Stimulated activated CD8-positive, alpha-beta memory T cell treated with anti-CD3 and anti-CD28 coated beads, Interleukin-15, amount 100 ng/mL, for 24 hours (primary cell): ENCODE data around the gene PXMP4.
A peak's percentile ranks its signal among the peaks of the same experiment; 100 is the strongest.

ENCODE experiments used
- DNase-seq: peaks from one replicate; pipeline ENCODE4 v3.0.0-alpha.2; 2020; ENCODE audit warnings: low read depth

PXMP4 gene

DNA sequence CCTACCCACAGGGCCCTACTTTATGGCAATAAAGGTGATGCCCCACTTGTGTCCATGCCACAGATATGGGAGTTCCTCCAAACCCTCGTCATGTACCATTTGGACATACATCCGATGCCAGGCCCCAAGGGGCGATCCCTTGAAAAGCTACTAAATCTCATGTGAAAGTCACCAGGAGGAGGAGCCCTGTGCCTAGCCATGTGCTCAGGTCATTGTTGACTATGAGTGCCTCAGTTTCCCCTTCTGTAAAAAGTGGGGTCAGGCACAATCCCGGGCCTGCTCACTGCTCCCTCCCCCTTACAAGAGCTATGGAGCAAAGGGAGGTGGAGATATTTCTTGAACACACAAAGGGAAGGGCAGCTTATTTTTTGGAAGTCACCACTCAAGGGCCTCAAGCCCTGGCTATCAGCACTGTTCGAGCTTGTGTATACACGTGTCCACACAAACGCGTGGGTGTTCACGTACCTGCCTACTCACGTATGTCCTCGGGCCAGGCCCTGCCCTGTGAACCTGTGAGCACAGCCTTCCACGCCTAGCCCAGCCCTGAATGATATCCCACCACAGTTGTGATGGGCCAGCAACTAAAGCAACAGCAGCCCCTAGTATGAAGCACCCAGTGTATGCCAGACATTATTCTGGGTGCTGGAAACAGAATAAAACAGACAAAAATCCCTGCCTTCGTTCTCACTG, 51.5 kb downstream of the PXMP4 start:
- no peak for DNase-seq

DNA sequence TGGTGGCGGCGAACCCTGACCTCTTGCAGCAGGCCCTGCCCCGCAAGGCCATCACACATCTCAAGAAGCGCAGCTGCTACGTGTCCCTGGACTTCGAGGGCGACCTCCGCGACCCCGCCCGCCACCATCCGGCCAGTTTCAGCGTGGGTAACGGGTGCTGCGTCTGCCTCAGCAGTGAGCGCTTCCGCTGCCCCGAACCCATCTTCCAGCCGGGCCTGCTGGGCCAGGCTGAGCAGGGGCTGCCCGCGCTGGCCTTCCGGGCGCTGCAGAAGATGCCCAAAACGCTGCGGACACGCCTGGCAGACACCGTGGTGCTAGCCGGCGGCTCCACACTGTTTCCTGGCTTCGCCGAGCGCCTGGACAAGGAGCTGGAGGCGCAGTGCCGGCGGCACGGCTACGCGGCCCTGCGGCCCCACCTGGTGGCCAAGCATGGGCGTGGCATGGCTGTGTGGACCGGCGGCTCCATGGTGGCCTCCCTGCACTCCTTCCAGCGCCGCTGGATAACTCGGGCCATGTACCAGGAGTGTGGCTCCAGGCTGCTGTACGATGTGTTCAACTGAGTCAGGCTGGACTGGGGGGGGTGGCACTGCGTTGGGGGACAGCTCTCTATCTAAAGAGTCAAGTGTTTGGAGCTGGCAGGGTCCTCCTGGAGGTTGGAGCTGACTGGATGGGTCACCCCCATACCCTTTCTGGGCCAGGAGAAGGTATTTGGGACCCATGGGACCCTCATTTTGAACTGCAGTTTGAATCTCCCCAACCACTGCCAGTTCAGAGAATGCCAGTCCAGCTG, 52.2 kb downstream of the PXMP4 start:
- DNase-seq = peak; percentile 50

DNA sequence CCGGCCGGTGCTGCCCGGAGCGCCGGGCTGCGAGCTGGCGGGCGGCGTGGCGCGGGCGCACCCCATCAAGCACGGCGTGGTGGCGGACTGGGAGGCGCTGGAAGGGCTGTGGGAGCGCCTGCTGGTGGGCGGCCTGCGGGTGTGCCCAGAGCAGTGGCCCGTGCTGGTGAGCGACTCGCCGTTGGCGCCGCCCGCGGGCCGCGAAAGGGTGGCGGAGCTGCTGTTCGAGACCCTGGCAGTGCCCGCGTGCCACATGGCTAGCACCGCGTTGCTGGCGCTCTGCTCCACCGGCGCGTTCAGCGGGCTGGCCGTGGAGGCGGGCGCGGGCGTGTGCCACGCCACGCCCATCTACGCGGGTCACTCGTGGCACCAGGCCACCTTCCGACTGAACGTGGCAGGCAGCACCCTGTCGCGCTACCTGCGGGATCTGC, 52.9 kb downstream of the PXMP4 start:
- DNase-seq = no peak

DNA sequence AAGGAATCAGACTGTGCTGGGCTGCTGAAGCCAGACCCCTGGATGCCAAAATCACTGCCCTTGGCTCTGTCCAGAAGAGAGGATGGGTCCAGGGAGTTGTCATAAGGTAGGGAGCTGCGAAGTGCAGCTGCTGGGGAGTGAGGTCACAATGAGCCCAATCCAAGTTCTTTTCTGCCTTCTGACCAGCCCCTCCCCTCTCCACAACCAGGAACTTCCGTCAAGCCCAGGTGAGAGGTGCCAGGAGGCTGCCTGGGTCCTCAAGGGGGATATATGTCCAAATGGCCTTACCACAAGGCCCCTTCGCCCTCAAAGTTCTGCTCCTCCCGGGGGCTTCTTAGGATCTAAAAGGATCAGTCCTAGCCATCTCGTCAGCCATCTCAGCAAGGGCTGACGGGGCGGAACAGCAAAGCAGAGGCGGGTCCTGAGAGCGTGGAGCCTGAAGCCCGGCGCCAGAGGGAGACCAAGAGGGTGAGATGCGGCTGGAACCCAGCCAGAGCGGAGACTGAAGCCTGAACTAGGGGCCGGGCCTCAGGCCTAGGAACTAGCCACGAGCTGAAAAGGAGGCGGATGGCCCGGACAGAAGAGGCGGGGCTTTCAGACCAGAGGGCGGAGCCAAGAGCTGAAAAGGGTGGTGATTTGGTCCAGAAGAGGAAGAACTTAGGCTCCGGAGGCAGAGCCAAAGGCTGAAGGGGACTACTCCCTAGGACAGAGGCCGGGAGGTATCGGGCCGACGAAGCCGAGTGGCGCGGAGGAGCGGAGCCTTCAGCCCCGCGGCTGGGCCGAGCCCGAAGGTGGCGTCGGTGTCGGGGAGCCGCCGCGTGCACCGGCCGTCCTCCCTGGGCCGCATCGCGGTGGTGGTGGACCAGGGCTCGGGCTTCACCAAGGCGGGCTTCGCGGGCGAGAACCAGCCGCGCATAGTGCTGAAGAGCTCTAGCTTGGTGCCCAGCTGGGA, 53.5 kb downstream of the PXMP4 start, which contains the start of gene ACTL10:
TSS of gene ACTL10 (plus strand) at position 651 of the 952 bp plus-strand sequence. CDS start 555 bp downstream, outside the sequence.
- DNase-seq = peak; percentile 46

DNA sequence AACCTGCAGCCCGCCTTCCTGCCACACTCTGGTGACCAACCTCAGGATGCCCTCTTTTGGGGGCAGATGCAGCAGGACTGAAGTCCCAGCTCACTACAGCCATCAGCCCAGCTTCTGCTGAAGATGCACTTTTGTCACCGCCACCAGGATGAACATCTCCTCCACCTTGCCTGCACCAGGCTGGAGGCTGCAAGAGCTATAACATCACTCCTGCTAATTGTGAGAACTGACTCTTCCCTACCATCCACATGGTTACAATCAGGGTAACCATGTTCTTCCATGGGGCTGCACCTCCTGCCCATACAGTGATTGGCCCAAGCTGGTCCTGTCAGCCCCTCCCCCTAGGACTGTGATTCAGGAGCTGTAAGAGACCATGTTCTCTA, 55.4 kb downstream of the PXMP4 start:
- no peak for DNase-seq

DNA sequence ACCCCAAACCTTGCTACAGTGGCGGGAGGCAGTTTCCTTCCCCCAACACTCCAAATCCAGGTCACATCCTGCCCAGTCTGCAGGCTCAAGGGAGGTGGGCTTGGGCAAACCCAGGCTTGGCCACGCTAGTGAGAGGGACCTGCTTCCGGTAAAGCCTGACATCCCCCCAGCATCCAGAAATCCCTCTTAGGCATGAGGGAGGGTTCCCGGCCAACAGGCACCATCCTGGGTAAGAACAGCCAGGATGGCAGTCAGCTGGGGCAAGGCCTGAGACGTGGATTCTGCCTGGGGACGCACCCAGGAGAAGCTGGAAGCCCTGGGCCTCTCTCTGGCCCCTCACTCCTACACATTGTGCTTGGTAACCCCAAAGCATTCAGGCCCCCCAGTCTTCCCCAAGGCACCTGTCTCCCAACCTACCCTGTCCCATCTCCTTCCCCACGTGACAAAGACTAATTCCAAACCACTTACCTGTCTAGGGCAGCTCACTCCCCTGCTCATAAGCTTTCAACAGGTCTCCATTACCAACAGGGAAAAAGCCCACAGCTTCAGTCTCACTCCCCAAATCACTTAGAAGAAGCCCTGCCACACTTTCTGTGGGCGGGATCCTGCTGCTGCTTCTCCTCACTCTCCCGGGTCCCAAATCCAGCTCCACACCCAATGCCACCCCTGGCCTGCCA, 55.9 kb downstream of the PXMP4 start:
- no peak for DNase-seq

DNA sequence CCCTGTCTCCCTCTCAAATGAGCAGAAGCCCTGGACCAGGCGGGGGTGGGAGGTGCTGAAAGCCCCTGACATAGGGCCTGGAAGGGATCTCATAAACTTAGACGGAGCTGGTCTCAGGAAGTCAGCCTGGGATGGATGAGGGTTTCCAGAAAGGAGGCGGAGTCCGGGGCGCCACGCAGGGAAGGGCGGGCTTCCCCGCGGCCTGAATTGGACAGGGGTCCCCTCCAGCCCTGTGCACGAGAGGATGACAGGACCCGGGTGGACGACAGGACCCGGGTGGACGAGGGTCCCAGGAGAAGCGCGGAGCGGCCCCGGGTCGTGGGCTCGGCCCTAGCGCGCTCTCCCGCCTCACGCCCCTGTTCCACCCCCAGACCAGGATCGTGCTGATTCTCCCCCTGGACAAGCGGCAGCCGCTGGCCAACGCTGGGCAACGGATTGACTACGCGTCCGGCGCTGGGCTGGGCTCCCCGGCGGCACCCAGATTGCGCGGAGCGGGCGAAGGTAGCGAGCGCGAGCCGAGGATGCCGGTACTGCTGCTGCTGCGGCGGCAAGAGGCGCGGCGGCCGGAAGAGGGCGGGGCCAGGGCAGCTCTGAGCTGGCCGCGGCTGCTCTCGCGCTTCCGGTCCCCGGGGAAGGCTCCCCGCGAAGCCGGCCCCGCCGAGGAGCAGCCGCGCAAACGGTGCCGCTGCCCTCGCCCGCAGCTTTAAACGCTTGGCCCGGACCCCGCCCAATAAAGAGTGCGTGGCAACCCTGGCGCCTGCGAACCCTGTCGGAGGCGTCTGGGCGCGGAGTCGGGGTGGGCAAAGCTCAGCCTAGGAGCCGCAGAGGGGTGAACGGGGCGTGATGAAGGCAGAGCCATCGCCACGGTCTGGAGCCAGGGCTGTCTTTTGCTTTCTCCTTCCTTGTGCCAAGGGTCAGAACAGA, 56.7 kb downstream of the PXMP4 start:
- DNase-seq = peak; percentile 65

DNA sequence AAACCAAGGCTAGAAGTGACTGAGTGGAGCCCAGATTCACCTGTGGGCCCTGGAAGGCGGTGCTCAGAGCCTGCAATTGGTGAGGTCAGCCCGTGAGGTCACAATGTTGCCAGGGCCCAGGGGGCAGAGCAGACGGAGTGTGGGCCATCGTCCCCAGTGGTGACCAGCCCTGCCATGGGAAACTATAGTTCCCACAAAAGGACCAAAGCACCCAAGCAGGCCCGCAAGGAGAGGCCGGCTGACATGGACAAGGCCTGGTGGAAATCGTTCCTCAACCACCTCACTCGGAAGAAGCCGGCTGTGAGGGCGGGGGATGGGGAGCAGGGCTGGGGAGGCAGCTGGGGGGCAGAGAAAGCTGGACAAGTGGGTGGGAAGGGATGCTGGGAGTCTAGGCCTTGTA, 57.9 kb downstream of the PXMP4 start, which contains the start of gene C20orf144:
TSS of gene C20orf144 (plus strand) at position 156 of the 400 bp plus-strand sequence. CDS start at position 175, 19 bp downstream.
- DNase-seq = no peak

DNA sequence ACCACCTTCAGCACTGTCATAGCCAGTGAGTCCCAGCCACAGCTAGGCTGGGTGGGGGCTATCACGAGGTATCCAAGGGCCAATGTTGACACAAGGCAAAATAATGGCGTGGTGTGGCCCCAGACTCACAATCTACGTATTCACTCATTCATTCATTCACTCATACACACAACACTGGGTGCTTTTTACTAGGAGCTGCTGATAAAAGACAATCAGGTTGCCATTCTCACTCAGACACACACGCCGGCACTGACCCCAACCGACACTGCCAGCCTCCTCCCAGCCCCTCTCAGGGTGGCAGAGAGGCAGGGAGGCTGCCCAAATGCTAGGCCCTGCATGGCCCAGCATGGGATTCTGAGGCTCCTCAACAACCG, 59.4 kb downstream of the PXMP4 start:
- no peak for DNase-seq

DNA sequence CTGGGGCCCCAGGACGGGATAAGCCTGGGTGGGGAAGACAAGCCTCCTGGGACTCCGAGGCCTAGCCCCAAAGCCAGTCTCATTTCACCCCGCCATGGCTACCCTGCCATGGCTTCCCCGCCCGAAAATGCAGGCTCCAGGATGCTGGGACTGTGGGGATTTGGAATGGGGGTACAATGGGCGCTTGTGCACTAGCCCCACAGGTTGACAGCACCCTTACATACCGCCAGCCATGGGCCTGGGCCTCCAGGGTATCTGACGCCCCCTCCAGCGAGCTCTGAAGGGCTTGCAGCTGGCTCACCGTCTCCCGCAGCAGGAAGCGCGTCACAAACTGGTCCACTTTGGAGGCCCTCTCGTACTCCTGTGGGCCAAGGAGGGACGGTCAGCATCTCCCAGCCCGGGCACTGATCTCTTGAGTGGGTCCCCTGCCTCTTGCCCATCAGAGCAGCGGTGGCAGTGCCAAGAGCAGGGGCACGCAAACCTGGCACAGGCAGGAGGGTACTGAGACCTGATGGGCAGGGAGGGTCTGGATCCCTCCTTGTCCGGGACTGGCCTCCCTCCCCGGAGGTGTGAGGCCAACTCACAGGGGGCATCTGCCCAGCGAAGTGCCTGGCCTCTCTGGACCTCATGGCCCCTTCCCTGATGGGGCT, 60.0 kb downstream of the PXMP4 start:
- DNase-seq = no peak

DNA sequence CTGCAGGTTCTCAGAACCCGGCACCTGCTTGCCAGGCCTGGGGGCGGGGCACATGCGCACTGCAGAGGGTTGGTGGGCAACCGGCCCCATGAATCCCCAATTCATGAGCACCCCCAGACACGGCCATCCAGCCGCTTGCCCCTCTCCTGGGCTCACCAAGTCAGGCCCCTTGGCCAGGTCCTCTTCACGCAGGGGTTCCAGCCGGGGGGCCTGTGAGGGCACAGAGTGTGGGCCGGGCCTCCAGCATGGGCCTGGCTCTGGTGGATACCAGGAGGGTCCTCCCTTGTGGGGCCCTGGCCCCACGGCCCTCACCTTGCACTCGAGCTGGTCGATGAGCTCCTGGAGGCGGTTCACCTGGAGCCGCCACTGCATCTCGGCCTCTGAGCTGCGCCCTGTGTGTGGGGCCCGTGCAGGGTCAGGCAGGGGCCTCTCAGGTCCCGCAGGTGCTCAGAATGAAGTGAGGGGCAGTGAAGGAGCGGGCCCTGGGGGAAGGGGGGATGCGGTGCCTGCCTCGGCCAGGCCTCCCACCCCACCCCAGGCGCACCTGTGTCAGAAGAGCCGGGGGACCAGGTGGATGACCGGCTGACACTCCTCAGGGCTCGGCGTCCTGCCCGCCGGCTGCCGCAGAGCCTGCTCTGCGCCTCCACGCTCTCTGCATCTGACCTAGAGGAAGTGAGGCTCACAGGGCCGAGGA, 60.6 kb downstream of the PXMP4 start:
- DNase-seq = no peak

DNA sequence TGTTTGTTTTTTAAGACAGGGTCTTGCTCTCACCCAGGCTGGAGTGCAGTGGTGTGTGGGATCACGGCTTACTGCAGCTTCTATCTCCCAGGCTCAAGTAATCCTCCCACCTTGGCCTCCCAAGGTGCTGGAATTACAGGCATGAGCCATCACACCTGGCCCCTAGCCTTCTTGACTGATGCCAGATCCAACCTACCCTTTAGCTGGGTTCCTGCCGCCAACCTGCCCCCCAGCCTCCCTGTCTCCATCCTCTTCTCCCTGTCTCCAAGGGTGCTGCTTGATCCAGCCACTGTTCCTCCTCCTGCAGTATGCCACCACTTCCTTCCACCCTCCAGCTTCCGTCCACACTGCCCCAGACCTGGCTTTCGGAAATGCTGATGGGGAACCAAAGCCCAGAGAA, 61.2 kb downstream of the PXMP4 start:
- DNase-seq = no peak

DNA sequence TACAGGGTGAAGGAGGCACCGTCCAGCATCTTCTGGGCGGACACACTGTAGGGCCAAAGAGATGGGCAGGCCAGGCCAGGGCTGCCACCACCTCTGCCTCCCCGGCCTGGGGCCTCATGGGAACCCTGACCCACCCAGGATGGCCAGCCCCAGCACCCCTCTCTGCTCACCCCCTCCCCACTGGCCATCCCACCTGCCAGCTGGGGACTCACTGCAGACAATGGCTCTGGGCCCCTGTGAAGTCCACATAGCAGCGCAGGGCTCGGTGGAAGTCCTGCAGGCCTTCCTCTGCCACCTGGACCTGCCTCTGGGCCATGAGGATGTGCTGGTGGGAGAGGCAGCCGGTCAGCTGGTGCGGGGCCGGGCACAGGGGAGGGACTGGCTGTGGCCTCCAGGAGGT, 61.6 kb downstream of the PXMP4 start:
- DNase-seq = no peak

DNA sequence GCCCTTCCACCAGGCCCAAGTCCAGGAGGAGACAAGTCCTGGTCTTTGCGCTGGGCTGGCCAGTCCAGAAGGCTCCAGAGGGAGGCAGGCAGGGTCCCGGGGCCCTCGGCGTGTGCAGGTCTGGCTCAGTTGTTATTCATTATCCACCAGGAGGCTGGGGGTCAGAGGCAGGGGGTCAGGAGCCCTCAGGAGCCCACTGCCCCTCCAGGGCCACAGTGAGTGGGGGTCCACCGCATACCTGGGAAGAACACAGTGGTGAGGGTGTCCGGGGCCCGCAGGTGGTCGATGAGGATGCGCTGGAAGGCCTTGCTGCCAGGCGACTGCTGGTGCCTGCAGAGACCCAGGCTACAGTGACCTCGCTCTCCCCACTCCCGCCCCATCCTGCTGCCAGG, 62.4 kb downstream of the PXMP4 start:
- DNase-seq = no peak

DNA sequence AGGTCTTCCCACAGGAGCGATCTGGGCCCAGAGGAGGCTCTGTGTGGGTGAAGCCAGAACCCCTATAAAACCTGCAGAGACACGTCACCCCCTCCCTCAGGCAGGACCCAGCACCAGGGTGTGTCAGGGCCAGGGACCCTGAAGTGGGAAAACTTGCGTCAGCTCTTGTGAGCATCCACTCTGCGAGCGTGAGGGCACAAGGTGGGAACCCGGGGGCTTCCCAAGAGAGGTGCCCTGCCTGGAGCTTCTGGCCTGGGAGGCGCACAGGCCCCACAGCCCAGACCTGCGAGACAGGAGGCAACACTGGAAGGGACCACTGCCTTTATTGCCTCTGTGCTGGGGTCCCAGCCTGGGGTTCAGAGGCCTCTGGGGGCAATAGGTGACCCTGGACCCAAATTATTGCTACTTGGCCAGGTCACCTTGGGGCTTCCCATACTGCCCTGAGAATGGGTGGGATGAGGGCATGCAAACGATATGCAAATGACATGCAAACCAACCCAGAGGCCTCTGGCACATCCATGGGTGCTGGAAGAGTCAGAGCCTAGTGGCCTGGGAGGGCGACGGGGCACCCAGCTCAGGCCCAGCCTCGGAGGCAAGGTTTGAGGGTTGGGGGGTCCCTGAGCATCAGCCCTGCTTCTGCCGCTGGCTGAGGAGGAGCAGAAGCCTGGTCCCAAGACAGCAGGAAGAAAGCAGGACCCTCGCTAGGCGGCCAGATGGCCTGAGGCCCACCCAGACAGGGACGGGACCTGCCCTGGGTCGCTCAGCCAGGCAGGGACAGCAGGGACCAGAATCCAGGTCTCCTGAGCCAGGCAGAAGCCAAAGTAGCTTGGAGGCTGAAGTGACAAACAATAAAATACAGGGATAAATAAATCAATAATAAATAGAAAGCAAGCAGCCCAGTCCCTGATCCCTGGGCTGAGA, 63.1 kb downstream of the PXMP4 start:
- DNase-seq = no peak

DNA sequence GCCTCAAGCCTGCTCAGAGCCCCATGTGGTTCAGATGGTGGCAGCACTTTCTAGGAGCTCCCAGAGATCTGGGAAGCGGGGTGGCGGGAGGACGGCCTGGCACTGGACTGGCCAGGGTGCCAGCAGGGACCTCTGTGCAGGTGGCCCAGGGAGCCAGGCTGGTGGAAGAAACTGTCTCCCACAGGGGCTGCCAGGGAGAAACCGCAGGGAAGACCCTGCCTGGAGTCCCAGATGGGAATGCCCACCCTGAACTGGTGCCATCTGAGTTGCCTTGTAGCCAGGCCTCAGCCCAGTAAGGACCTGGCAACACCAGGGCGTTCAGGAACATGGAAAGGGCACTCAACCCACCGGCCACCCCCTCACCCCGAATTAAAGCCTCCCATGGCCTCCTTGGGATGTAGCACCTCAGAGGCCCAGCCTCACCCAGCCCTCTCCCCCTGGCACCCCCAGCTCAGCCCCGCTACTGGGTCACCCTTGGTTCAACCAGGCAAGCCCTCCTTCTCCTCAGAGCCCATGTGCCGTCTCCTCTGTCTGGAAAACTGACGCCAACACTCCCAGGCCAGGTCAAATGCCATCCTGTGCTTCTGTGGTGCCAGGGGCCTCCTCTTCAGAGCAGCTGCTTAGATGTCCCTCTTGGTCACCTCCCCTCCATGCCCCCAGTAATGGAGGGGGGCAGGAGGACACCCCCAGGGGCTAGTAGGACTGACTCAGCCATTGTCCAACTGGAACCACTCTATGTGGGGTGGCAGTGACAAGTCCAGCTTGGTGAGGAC, 63.9 kb downstream of the PXMP4 start:
- no peak for DNase-seq

DNA sequence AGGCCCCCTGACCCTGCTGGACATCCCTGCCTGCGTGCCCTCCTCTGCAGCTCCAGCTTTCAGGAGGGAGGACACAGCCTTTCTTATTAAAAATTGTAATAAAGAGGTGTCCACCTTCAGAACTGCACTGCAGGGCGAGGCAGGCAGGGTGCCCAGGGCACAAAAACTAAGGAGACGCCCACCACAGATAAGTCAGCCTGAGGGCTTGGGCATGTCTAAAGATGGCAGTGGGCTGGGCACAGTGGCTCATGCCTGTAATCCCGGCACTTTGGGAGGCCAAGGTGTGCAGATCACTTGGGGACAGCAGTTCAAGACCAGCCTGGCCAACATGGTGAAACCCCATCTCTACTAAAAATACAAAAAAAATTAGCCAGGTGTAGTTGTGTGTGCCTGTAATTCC, 64.9 kb downstream of the PXMP4 start:
- DNase-seq = no peak
